Smooth muscle cell (in vitro differentiated cells): ENCODE measurements around the gene SCG5. TPM values are rescaled to one million over a fixed set of nuclear protein-coding genes. Genes with fewer than 3 reads are reported as not detected.

Experiments used
- DNase-seq: peaks from one replicate; lab custom pipeline; 2025; ENCODE audit not compliant: unreplicated experiment; lab: John Stamatoyannopoulos, UW
- H2AFZ ChIP-seq: fragments of 200-600 bp; sonication (generic); 2 replicates; pipeline ENCODE4 v1.6.0; 2016; ENCODE audit warnings: antibody characterized with exemption, low read depth, mild to moderate bottlenecking
- H3F3A ChIP-seq: fragments of 200-600 bp; sonication (generic); 2 replicates; pipeline ENCODE4 v1.6.0; 2017; ENCODE audit warnings: antibody characterized with exemption, low read depth
- H3K27ac ChIP-seq: fragments of 200-600 bp; sonication (generic); 2 replicates; pipeline ENCODE4 v1.5.1; 2016; ENCODE audit warnings: low read depth, mild to moderate bottlenecking
- H3K27me3 ChIP-seq: fragments of 200-600 bp; sonication (generic); 2 replicates; pipeline ENCODE4 v1.6.1; 2016; ENCODE audit warnings: low read depth, mild to moderate bottlenecking
- H3K36me3 ChIP-seq: fragments of 200-600 bp; sonication (generic); 2 replicates; pipeline ENCODE4 v1.5.1; 2016; ENCODE audit warnings: low read depth
- H3K4me1 ChIP-seq: fragments of 200-600 bp; sonication (generic); 2 replicates; pipeline ENCODE4 v1.5.1; 2016; ENCODE audit warnings: low read depth
- H3K4me2 ChIP-seq: fragments of 200-600 bp; sonication (generic); 2 replicates; pipeline ENCODE4 v1.6.0; 2016; ENCODE audit warnings: mild to moderate bottlenecking
- H3K4me3 ChIP-seq: fragments of 200-600 bp; sonication (generic); 2 replicates; pipeline ENCODE4 v1.5.1; 2016; ENCODE audit warnings: mild to moderate bottlenecking
- H3K79me2 ChIP-seq: fragments of 200-600 bp; sonication (generic); 2 replicates; pipeline ENCODE4 v1.6.0; 2016; ENCODE audit warnings: low read depth, mild to moderate bottlenecking
- H3K9ac ChIP-seq: fragments of 200-600 bp; sonication (generic); 2 replicates; pipeline ENCODE4 v1.6.0; 2016; ENCODE audit warnings: low read depth
- H3K9me3 ChIP-seq: fragments of 200-600 bp; sonication (generic); replicated peaks from 2 replicates; pipeline ENCODE4 v1.5.1; 2016; ENCODE audit warnings: low read depth
- H4K20me1 ChIP-seq: fragments of 200-600 bp; sonication (generic); 2 replicates; pipeline ENCODE4 v1.6.0; 2016; ENCODE audit warnings: low read depth
- CTCF ChIP-seq: fragments of 200-600 bp; sonication (generic); IDR thresholded peaks from 2 replicates; pipeline ENCODE4 v1.5.1; 2017; ENCODE audit warnings: borderline replicate concordance, mild to moderate bottlenecking, antibody characterized with exemption; ENCODE audit not compliant: insufficient read depth, poor library complexity, severe bottlenecking
- WGBS: methylation state at CpG from one replicate; pipeline ENCODE4 v1.1.7; 2016; ENCODE audit warnings: low lambda C conversion rate; 5-methylcytosine and 5-hydroxymethylcytosine counted together
- polyA plus RNA-seq: library from polyadenylated mRNA; unstranded; fragments of >200 nt; fragmentation: Nextera tagmentation; extraction: Ambion mirVana; gene quantifications from 2 replicates; pipeline ENCODE4 v1.2.1, GENCODE V29; 2016
- total RNA-seq: library from RNA; depleted of rRNA; stranded (reverse); fragments of >200 nt; gene quantifications from 2 replicates; pipeline ENCODE4 v1.2.3, GENCODE V29; 2014

Gene SCG5
- total and polyA plus RNA-seq, 2 experiments from 2014 or later: 34.7 to 37.2 TPM

- H3K4me2 ChIP-seq: no peak overlapping the region
- WGBS: 92% methylated on average over 2 of the region's 2 CpGs
- H3K27me3 ChIP-seq: no peaks in the 10 kb centered on the region
- H3F3A ChIP-seq: no peaks in the 10 kb centered on the region
- no peak overlapping the region for H2AFZ ChIP-seq
- no peak overlapping the region for H3K27ac ChIP-seq
- H3K9me3 ChIP-seq: no peaks in the 10 kb centered on the region
- no peaks in the 10 kb centered on the region for H3K79me2 ChIP-seq
- H4K20me1 ChIP-seq: no peaks in the 10 kb centered on the region
- H3K36me3 ChIP-seq: no peaks in the 10 kb centered on the region
- no peak for TF ChIP-seq CTCF
- no peak overlapping the region for H3K9ac ChIP-seq
- H3K4me1 ChIP-seq: no peaks in the 10 kb centered on the region
- DNase-seq: no peak
- no peak overlapping the region for H3K4me3 ChIP-seq
Observed at GRCh38 chr15:32735989-32736700, 94.6 kb downstream of the SCG5 start.

DNA sequence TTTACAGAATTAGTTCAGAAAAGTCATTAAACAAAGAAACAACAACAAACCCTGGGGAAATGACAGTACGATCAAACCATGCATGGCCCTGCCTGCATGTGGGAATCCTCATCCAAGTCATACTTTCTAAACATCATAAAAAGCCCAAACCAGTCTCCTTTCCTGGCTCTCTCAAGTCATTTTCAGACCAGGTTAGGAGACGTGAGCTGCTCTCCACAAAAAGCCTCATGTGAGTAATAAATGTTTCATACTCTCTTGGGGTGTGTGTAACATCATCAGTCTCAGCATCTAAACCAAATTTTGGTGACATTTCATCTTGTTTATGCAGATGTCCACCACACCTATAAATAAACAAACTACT, 95.2 kb downstream of the SCG5 start:
- WGBS: 87% methylated on average over 2 of the region's 2 CpGs
- H3K4me2 ChIP-seq: no peak overlapping the region
- H3K4me3 ChIP-seq: no peak overlapping the region
- no peak for DNase-seq
- no peak overlapping the region for H3K27ac ChIP-seq
- no peaks in the 10 kb centered on the region for H3K27me3 ChIP-seq
- H4K20me1 ChIP-seq: no peaks in the 10 kb centered on the region
- no peaks in the 10 kb centered on the region for H3K36me3 ChIP-seq
- H3K9me3 ChIP-seq: no peaks in the 10 kb centered on the region
- no peaks in the 10 kb centered on the region for H3K79me2 ChIP-seq
- TF ChIP-seq CTCF: no peak
- no peak overlapping the region for H3K9ac ChIP-seq
- no peaks in the 10 kb centered on the region for H3K4me1 ChIP-seq
- H3F3A ChIP-seq: no peaks in the 10 kb centered on the region
- no peak overlapping the region for H2AFZ ChIP-seq

DNA sequence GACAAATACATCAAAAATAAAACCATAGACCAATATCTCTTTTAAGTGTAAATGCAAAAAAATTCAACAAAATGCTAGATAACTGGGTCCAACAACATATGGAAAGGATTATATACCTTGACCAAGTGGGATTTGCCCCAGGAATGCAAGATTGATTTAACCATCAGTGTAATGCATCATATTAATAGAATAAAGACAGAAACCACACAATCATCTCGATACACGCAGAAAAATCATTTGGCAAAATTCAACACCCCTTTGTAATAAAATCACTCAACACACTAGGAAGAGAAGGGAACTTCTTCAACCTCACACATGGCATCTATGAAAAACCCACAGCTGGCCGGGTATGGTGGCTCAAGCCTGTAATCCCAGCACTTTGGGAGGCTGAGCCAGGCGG, 95.8 kb downstream of the SCG5 start:
- H3K27ac ChIP-seq: no peak overlapping the region
- H3K4me3 ChIP-seq: no peak overlapping the region
- no peak for TF ChIP-seq CTCF

GRCh38 chr15:32738666-32739065, 97.2 kb downstream of the SCG5 start:
- Histone ChIP-seq H3K4me1 (no peaks in the 10 kb centered on the region), H3K79me2 (no peaks in the 10 kb centered on the region), H3K36me3 (no peaks in the 10 kb centered on the region), H3K4me3 (no peak overlapping the region), H3K27me3 (no peaks in the 10 kb centered on the region), H4K20me1 (no peaks in the 10 kb centered on the region), H3K4me2 (no peak overlapping the region), H3K9ac (no peak overlapping the region), H3F3A (no peaks in the 10 kb centered on the region), H2AFZ (no peak overlapping the region), H3K27ac (no peak overlapping the region), H3K9me3 (no peaks in the 10 kb centered on the region)
- no peak for DNase-seq
- WGBS: 87% methylated on average over 1 of the region's 1 CpG
- no peak for TF ChIP-seq CTCF

More for the DNA sequence above, 95.8 kb downstream of the SCG5 start:
- no peaks in the 10 kb centered on the region for H3K9me3 ChIP-seq
- no peak for DNase-seq
- no peaks in the 10 kb centered on the region for H3F3A ChIP-seq
- no peaks in the 10 kb centered on the region for H3K27me3 ChIP-seq
- H3K4me1 ChIP-seq: no peaks in the 10 kb centered on the region
- H4K20me1 ChIP-seq: no peaks in the 10 kb centered on the region
- H3K4me2 ChIP-seq: no peak overlapping the region
- 92% methylated on average over 4 of the region's 4 CpGs for WGBS
- H2AFZ ChIP-seq: no peak overlapping the region
- no peaks in the 10 kb centered on the region for H3K79me2 ChIP-seq
- no peak overlapping the region for H3K9ac ChIP-seq
- H3K36me3 ChIP-seq: no peaks in the 10 kb centered on the region
